ENCODE results near the gene ASTN2. TPM values are rescaled to one million over a fixed set of nuclear protein-coding genes. Genes with fewer than 3 reads are reported as not detected.

ASTN2 gene
- total RNA-seq, 4 donors from 2014 or later: 3.3 to 10.2 (median 6.3) TPM

DNA sequence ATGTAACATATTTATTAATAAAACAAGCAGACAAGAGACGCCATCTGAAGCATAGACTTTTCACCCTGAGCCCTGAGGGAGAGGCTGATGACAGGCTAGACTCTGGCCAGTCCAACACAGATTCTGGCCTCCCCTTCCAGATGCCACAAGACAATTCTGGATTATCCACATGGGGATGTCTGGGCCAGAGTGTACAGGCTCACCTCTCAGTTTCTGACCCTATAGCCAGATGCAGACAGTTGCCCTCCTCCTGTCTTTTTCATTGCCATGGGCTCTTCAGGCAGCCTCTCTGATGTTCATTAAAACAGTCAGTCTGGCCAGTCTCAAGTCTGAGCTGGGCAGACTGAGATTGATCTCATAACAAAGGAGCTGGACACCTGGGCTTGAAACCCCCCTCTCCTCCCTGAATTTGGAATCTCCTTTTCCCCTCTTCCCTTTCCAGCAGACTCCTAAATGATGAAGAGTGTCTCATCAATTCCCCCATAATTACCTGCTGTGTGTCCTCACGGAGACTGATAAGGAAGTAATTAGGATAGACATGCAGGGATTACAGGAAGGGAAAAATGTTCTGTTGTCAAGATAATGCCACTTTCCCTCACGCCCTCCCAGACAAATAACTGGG lies 89.6 kb downstream of the ASTN2 start:
- DNase-seq: no peak
- H3K27ac ChIP-seq: no peak overlapping the region
- no peaks in the 10 kb centered on the region for H3K27me3 ChIP-seq
- no peaks in the 10 kb centered on the region for H3K36me3 ChIP-seq
- H3K4me3 ChIP-seq: no peak overlapping the region
- no peaks in the 10 kb centered on the region for H3K9me3 ChIP-seq
- TF ChIP-seq, protein P1, sequence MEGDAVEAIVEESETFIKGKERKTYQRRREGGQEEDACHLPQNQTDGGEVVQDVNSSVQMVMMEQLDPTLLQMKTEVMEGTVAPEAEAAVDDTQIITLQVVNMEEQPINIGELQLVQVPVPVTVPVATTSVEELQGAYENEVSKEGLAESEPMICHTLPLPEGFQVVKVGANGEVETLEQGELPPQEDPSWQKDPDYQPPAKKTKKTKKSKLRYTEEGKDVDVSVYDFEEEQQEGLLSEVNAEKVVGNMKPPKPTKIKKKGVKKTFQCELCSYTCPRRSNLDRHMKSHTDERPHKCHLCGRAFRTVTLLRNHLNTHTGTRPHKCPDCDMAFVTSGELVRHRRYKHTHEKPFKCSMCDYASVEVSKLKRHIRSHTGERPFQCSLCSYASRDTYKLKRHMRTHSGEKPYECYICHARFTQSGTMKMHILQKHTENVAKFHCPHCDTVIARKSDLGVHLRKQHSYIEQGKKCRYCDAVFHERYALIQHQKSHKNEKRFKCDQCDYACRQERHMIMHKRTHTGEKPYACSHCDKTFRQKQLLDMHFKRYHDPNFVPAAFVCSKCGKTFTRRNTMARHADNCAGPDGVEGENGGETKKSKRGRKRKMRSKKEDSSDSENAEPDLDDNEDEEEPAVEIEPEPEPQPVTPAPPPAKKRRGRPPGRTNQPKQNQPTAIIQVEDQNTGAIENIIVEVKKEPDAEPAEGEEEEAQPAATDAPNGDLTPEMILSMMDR (IDR thresholded peaks at IDR 0.05): no peak
- no peak for TF ChIP-seq POLR2A (IDR thresholded peaks at IDR 0.05)
- H3K4me1 ChIP-seq: no peaks in the 10 kb centered on the region

DNA sequence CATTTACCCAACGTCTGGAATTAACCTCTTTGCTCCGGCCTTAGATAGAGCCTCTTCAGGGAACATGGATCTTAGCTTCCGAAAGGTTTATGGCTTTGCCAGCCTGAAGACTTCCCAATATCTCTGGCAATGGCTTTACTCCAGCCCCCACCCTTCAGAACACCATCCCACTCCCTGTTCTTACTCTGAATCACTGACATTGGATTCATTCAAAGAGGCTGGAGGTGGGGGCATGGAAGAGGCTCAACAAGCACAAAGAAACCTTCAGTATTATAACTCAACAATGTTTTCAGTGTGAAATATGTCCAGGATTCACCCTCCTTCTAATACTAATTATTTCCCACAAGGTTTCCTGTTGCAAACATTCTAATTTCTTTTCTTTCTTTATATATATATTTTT lies 91.5 kb downstream of the ASTN2 start:
- H3K36me3 ChIP-seq: no peaks in the 10 kb centered on the region
- no peak for DNase-seq
- H3K27ac ChIP-seq: no peak overlapping the region
- H3K27me3 ChIP-seq: no peaks in the 10 kb centered on the region
- no peaks in the 10 kb centered on the region for H3K4me1 ChIP-seq
- TF ChIP-seq, protein P1 (IDR thresholded peaks at IDR 0.05): no peak
- no peak for TF ChIP-seq POLR2A (IDR thresholded peaks at IDR 0.05)
- no peaks in the 10 kb centered on the region for H3K9me3 ChIP-seq
- no peak overlapping the region for H3K4me3 ChIP-seq

DNA sequence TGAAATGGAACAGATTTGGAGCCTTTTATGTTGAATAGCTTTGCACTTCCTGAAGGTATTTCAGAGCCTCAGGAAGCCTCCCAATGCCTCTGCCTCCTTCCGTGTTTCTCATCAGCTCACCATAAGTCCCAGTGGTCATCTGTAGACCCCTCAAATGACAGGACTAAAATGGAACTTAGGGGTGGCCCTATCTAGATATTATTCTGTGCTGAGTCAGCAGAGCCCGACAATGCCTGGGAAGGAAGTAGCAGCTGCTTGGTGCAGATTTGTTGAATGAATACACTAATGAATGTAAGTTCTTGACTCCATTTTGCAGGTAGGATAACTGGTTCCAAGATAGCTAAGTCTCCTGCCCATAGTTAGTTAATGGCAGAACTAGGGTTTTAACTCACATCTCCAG lies 97.7 kb downstream of the ASTN2 start:
- Histone ChIP-seq H3K4me1 (no peaks in the 10 kb centered on the region), H3K36me3 (no peaks in the 10 kb centered on the region), H3K27me3 (no peaks in the 10 kb centered on the region), H3K4me3 (no peak overlapping the region), H3K27ac (no peak overlapping the region), H3K9me3 (no peaks in the 10 kb centered on the region)
- TF ChIP-seq, protein P1 (IDR thresholded peaks at IDR 0.05): no peak
- TF ChIP-seq POLR2A (IDR thresholded peaks at IDR 0.05): no peak
- no peak for DNase-seq

DNA sequence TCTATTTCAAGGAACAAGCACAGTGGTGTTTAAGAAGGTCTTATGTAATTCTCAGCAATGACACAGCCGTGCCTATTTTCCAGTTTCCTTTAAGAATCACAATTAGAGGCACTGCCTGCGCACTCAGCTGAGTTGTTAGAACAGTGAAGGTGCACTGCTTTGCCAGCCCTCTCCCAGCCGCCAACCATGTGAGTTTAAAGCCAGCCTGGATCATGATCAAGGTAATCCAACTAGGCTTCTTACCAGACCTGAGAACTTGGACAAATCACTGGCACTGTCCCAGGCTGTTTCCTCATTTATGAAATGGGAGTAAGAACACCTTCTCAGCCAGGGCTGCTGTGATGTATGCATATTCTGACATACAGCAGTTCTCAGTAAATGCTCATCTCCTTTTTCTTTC lies 99.6 kb downstream of the ASTN2 start:
- Histone ChIP-seq H3K4me1 (no peaks in the 10 kb centered on the region), H3K36me3 (no peaks in the 10 kb centered on the region), H3K4me3 (no peak overlapping the region), H3K9me3 (no peaks in the 10 kb centered on the region), H3K27ac (no peak overlapping the region), H3K27me3 (no peaks in the 10 kb centered on the region)
- TF ChIP-seq POLR2A (IDR thresholded peaks at IDR 0.05): no peak
- TF ChIP-seq, protein P1 (IDR thresholded peaks at IDR 0.05): no peak
- no peak for DNase-seq

DNA sequence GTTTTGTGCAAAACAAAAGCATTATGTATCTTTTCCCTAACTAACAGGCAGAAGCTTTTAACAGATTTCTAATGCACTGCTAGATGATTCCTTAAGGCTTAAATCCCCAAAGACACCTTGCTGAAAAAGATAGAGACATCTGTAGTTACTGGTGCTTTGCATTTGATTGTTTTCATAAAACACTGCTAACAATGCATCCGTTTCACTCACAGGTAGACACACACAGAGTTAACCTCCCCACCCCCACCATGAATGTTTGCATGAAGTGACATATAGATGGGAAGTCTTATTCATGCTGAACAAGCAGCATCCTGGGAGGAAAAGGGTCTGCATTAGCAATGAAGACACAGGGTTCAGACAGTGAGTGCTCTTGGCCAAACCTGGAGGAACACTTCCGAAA lies 100.9 kb downstream of the ASTN2 start:
- Histone ChIP-seq H3K4me1 (no peaks in the 10 kb centered on the region), H3K36me3 (no peaks in the 10 kb centered on the region)
- TF ChIP-seq, protein P1 (IDR thresholded peaks at IDR 0.05): no peak
- TF ChIP-seq POLR2A (IDR thresholded peaks at IDR 0.05): no peak

DNA sequence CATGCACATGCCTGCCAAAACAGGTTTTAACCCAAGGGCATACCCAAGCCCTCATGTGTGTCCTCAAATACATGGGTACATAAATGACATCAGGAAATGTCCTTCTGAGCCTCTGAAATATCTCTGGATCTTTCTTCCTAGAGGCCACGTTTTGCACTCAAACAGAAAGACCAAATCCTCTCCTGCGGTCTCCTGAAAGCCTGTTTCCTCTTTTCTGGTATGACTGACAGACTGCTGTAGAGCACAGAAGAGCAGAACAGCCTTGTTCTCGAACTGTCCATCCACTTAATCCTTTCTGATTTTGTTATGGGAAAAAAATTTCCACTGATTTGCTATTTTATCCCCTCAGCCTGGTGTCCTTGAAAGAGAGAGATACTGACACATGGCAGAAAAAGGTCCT lies 107.2 kb downstream of the ASTN2 start:
- Histone ChIP-seq H3K9me3 (no peaks in the 10 kb centered on the region), H3K27ac (no peak overlapping the region), H3K4me1 (no peaks in the 10 kb centered on the region), H3K4me3 (no peak overlapping the region), H3K36me3 (no peaks in the 10 kb centered on the region), H3K27me3 (no peaks in the 10 kb centered on the region)
- TF ChIP-seq POLR2A (IDR thresholded peaks at IDR 0.05): no peak
- TF ChIP-seq, protein P1 (IDR thresholded peaks at IDR 0.05): no peak
- DNase-seq: no peak

More for the DNA sequence above, 100.9 kb downstream of the ASTN2 start:
- H3K4me3 ChIP-seq: no peak overlapping the region
- H3K27ac ChIP-seq: no peak overlapping the region
- H3K27me3 ChIP-seq: no peaks in the 10 kb centered on the region
- DNase-seq: no peak
- no peaks in the 10 kb centered on the region for H3K9me3 ChIP-seq

Data from Peyer's patch (tissue), 4 donors.